Measurements from ENCODE around the gene USP34. TPM values are rescaled to one million over a fixed set of nuclear protein-coding genes. Genes with fewer than 3 reads are reported as not detected.
A peak's percentile ranks its signal among the peaks of the same experiment; 100 is the strongest.

USP34 gene
- total and polyA plus RNA-seq, 12 donors, result 34.3 to 75.7 (median 58.6) TPM

DNA sequence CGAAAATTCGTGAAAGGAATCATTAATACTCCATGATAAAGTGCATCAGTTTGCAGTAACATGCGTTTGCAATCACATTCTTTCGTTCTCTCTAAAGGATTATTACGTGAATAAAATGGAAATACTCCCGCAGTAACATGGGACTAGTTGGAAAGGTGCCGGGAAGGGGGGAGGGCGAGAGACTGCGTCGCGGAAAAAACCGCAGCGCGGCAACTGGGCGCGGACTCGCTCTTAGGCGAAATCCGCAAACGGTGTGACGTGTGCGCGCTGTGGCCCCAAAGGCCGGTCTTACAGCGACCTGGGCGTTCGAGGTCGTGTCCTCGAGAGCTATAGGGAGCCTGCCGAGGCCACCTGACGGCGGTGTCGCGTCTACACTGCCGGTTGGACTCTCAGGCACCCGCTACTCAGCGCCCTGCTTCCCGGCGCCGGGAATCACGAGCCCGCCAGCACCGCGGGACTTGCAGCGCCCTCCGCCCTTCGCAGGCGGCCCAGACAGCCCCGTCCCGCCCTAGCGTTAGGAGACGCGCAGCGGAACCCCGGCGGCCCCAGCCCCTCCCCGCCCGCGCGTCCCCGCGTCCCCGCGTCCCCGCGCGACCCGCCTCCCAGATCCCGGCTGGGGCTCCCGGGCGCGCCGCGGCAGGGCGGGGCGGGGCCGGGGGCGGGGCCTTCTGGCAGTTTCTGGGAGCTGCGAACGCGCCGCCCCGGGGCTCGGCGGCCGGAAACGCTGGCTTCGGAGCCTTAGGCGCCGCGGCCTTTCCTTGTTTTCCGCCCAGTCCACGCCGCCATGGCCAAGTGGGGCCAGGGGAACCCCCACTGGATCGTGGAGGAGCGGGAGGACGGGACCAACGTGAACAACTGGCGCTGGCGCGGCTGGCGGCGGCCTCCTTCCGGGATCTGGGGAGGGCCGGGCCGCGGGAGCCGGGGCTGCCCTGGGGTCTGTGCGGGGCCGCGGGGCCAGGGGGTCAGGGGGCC is 293.8 kb downstream of the USP34 start:
- ATAC-seq, result peak; percentile 87 to 95 (median 92)
- H3K4me1 ChIP-seq, result peaks cover 21 to 54% (median 47%) of the 10 kb centered on the region in 9 donors
- WGBS, 2 donors, result 0 to 1% methylated on average over 89 to 109 of the region's 111 CpGs

DNA sequence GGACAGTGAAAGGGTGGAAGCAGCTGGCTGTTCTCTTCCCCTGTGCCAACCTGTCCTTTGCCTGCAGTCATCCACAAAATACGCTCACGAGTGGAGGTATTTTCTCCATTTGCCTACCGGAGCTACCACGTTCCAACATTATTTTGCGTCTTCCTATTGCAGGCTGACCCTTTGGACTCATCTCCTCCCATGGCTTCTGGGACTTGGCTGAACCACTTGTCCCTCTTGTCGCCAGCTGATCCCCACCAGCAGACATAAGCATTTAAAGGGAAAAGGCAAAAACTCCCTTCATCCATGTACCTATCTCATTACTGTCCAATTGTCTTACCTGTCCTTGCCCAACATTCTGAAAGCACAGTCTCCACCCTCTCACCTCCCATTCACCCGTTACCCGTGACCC is 295.9 kb downstream of the USP34 start:
- no peak overlapping the region for H3K27ac ChIP-seq
- no peak for DNase-seq
- ATAC-seq, result no peak

More for the DNA sequence above, 293.8 kb downstream of the USP34 start:
- TF ChIP-seq, protein P1, sequence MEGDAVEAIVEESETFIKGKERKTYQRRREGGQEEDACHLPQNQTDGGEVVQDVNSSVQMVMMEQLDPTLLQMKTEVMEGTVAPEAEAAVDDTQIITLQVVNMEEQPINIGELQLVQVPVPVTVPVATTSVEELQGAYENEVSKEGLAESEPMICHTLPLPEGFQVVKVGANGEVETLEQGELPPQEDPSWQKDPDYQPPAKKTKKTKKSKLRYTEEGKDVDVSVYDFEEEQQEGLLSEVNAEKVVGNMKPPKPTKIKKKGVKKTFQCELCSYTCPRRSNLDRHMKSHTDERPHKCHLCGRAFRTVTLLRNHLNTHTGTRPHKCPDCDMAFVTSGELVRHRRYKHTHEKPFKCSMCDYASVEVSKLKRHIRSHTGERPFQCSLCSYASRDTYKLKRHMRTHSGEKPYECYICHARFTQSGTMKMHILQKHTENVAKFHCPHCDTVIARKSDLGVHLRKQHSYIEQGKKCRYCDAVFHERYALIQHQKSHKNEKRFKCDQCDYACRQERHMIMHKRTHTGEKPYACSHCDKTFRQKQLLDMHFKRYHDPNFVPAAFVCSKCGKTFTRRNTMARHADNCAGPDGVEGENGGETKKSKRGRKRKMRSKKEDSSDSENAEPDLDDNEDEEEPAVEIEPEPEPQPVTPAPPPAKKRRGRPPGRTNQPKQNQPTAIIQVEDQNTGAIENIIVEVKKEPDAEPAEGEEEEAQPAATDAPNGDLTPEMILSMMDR (IDR thresholded peaks at IDR 0.05), result peak in 3 of 9 donors; percentile 23 to 43 (median 34)
- Histone ChIP-seq H3K4me3 (peak overlapping the region; percentile 62 to 97 (median 86)), H3K9me3 (no peaks in the 10 kb centered on the region), H3K36me3 (peaks cover 0 to 31% (median 10%) of the 10 kb centered on the region in 9 donors), H3K27me3 (no peaks in the 10 kb centered on the region), H3K27ac (peak overlapping the region; percentile 94 to 100 (median 98))
- intact Hi-C loops (cut with DNase I), result loop anchor here in 3 of 10 donors (2.0 to 10.0 kb wide), 3 partner anchors 76 to 298 kb away; partner anchors contain the start of genes SANBR (in 1 of the 3) and USP34 (in 1 of the 3)
- DNase-seq, result peak; percentile 94 to 97

DNA sequence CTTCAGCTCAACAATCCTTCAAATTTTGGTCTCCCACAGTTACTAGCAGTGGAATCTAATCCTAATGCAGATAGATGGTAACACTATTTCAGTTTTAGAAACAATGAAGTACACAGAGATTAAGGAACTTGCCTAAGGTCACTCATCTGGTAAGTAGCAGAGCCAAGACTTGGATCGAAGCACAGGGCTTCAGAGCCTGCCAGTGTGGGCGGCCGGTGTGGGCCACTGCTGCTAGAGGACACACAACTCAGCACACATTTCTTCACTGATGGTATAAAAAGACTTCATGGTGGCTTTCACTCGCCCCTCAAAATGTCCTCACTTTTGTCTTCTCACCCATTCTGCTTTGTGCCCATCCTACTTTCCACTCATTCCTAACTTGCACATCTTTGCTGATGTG is 297.8 kb downstream of the USP34 start:
- Histone ChIP-seq H3K36me3 (peaks cover 0 to 8% (median 0%) of the 10 kb centered on the region in 9 donors), H3K27me3 (no peaks in the 10 kb centered on the region), H3K27ac (no peak overlapping the region), H3K4me1 (peaks cover 0 to 14% (median 7%) of the 10 kb centered on the region in 9 donors), H3K9me3 (no peaks in the 10 kb centered on the region), H3K4me3 (no peak overlapping the region)
- 56 to 74% methylated on average over 4 of the region's 4 CpGs for WGBS, 2 donors
- intact Hi-C loops (cut with DNase I), result loop anchor here in 2 of 10 donors (10.0 kb wide), 2 partner anchors 108 to 302 kb away; partner anchors contain the start of genes SANBR (in 1 of the 2) and USP34 (in 1 of the 2)
- TF ChIP-seq, protein P1 (IDR thresholded peaks at IDR 0.05), result no peak
- no peak for ATAC-seq
- DNase-seq, result no peak

More for the DNA sequence above, 295.9 kb downstream of the USP34 start:
- intact Hi-C loops (cut with DNase I), result loop anchor here in 2 of 10 donors (10.0 kb wide), 2 partner anchors 110 to 300 kb away; partner anchors contain the start of genes SANBR (in 1 of the 2) and USP34 (in 1 of the 2)
- Histone ChIP-seq H3K4me1 (peaks cover 9 to 34% (median 26%) of the 10 kb centered on the region in 9 donors), H3K4me3 (no peak overlapping the region), H3K27me3 (no peaks in the 10 kb centered on the region), H3K9me3 (no peaks in the 10 kb centered on the region), H3K36me3 (peaks cover 0 to 10% (median 0%) of the 10 kb centered on the region in 9 donors)
- WGBS, 2 donors, result 87 to 88% methylated on average over 8 of the region's 8 CpGs
- TF ChIP-seq, protein P1 (IDR thresholded peaks at IDR 0.05), result no peak

DNA sequence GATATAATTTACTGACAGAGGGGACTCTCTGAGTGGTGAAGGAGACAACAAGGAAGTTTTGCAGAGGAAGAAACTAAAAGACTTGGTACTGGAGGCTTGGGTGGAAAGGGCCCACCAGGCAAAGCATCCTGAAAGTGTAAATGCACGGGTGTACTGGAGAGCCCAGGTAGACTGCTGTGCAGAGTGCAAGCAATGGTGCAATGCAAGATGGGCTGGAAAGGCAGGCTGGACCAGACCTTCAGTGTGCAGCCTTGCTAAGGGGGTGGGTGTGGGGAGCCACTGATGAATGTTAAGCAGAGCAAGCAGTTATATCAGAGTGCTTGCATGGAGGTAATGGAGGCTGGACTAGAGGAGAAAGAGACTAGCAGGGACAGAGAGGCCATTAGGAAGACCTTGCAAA is 298.2 kb downstream of the USP34 start:
- no peak for ATAC-seq
- Histone ChIP-seq H3K27ac (no peak overlapping the region), H3K4me1 (peaks cover 0 to 12% (median 5%) of the 10 kb centered on the region in 9 donors), H3K4me3 (no peak overlapping the region), H3K36me3 (peaks cover 0 to 8% (median 0%) of the 10 kb centered on the region in 9 donors), H3K27me3 (no peaks in the 10 kb centered on the region), H3K9me3 (no peaks in the 10 kb centered on the region)
- TF ChIP-seq, protein P1 (IDR thresholded peaks at IDR 0.05), result no peak
- no peak for DNase-seq
- 76 to 81% methylated on average over 1 of the region's 1 CpG for WGBS, 2 donors
- intact Hi-C loops (cut with DNase I), result loop anchor here in 2 of 10 donors (10.0 kb wide), 2 partner anchors 108 to 302 kb away; partner anchors contain the start of genes SANBR (in 1 of the 2) and USP34 (in 1 of the 2)

Data from heart right ventricle (tissue), 16 donors.